Activated CD4-positive, alpha-beta memory T cell treated with anti-CD3 and anti-CD28 coated beads, Interleukin-2, amount 10 ng/mL, durations not matched to agents 7 days and 5 days (primary cell): ENCODE measurements around the gene SYT13. TPM values are rescaled to one million over a fixed set of nuclear protein-coding genes. Genes with fewer than 3 reads are reported as not detected.
"Not testable (repeated sequence)": the region's sequence is repeated elsewhere in the genome, so short reads cannot be mapped to it uniquely, and the experiment has no call there.

ENCODE experiments used
- CTCF ChIA-PET: fragments of 350-600 bp; sonication (Branson Sonifier 250); formaldehyde crosslinking; loops from one replicate; lab custom pipeline; 2021; ENCODE audit warnings: antibody characterized with exemption, inconsistent platforms; lab: Charles Lee
- POLR2A ChIA-PET: fragments of 350-600 bp; sonication (Branson Sonifier 250); formaldehyde crosslinking; loops from one replicate; lab custom pipeline; 2021; ENCODE audit warnings: antibody characterized with exemption; lab: Charles Lee
- DNase-seq: peaks from one replicate; pipeline ENCODE4 v3.0.0-alpha.2; 2020
- H3K27ac Mint-ChIP-seq: one replicate; pipeline ENCODE4 v1.8.0; 2021; ENCODE audit warnings: mild to moderate bottlenecking, mixed read lengths
- H3K27me3 Mint-ChIP-seq: one replicate; pipeline ENCODE4 v1.8.0; 2021; ENCODE audit warnings: mixed read lengths
- H3K36me3 Mint-ChIP-seq: one replicate; pipeline ENCODE4 v1.8.0; 2021; ENCODE audit warnings: low read depth, mixed read lengths
- H3K4me1 Mint-ChIP-seq: one replicate; pipeline ENCODE4 v1.8.0; 2021; ENCODE audit warnings: mixed read lengths
- H3K4me3 Mint-ChIP-seq: one replicate; pipeline ENCODE4 v1.8.0; 2021; ENCODE audit warnings: mild to moderate bottlenecking, mixed read lengths
- H3K9me3 Mint-ChIP-seq: one replicate; pipeline ENCODE4 v1.8.0; 2021; ENCODE audit warnings: mixed read lengths
- total RNA-seq, 2 experiments: library from RNA; stranded (reverse); gene quantifications; one replicate each; pipeline ENCODE4 v1.2.3, GENCODE V29; 2021

SYT13 gene
- total RNA-seq, 2 experiments from 2014 or later: not detected

- CTCF ChIA-PET: interaction anchor here (1.0 to 1.4 kb wide), 2 partner anchors 12 to 154 kb away, joined by 4 read pairs; no protein-coding TSS in a partner anchor
Measured at GRCh38 chr11:45264839-45265515, 21.2 kb downstream of the SYT13 start.

DNA sequence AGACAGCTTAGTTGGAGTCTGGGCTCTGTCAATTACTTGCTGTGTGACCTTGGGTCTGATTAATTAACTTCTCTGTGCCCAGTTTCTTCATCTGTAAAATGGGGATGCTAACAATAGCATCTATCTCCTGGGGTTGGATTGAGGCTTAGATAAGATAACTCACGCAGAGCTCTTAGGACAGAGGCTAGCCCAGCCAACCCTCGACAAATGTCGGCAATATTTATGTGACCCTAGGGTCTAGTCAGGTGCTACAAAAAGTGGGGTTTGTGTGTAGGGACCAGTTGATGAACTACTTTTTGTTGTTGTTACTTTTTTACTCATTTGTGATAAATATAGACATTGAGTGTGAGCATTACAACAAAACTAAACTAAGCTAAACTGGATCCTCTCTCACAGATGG lies 22.4 kb downstream of the SYT13 start:
- ChIA-PET POLR2A (no interaction called here), CTCF (interaction anchor here (1.4 kb wide), 1 partner anchor 10 kb away, joined by 4 read pairs; no protein-coding TSS in a partner anchor)
- Mint-ChIP-seq H3K9me3 (no peaks in the 10 kb centered on the region), H3K4me3 (no peak overlapping the region), H3K36me3 (no peaks in the 10 kb centered on the region), H3K27me3 (peaks cover 15% of the 10 kb centered on the region), H3K27ac (no peak overlapping the region), H3K4me1 (no peaks in the 10 kb centered on the region)
- DNase-seq: no peak

More at GRCh38 chr11:45264839-45265515, 21.2 kb downstream of the SYT13 start:
- H3K27ac Mint-ChIP-seq: no peak overlapping the region
- H3K9me3 Mint-ChIP-seq: no peaks in the 10 kb centered on the region
- no peaks in the 10 kb centered on the region for H3K36me3 Mint-ChIP-seq
- no peak for DNase-seq
- POLR2A ChIA-PET: no interaction called here
- H3K4me1 Mint-ChIP-seq: no peaks in the 10 kb centered on the region
- no peak overlapping the region for H3K4me3 Mint-ChIP-seq
- peaks cover 22% of the 10 kb centered on the region for H3K27me3 Mint-ChIP-seq

- Mint-ChIP-seq H3K27me3 (peaks cover 19% of the 10 kb centered on the region), H3K36me3 (no peaks in the 10 kb centered on the region), H3K4me3 (no peak overlapping the region), H3K27ac (no peak overlapping the region), H3K9me3 (no peaks in the 10 kb centered on the region), H3K4me1 (no peaks in the 10 kb centered on the region)
- no peak for DNase-seq
- ChIA-PET POLR2A (no interaction called here), CTCF (no interaction called here)
Measured at GRCh38 chr11:45262900-45263299, 23.2 kb downstream of the SYT13 start.

DNA sequence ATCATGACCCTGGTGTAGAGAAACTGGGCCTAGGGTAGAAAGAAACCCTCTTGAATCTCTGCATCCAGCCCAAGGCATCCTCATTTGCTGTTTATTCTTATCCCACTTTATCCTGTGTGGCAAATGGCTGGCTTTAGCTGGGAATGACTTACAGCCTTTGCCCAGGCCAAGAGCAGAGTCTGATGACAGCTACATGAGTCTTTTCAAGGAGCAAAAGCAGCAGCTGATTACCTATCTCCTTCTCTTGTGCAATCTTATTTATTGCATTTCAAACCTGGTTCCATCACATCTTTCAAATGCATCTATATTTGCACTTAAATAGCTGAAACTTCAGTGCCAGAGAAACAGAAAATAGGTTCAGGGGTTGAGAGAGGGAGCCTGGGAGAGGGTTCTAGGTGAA lies 26.1 kb downstream of the SYT13 start:
- Mint-ChIP-seq H3K4me3 (no peak overlapping the region), H3K27ac (no peak overlapping the region), H3K36me3 (no peaks in the 10 kb centered on the region), H3K9me3 (no peaks in the 10 kb centered on the region), H3K4me1 (no peaks in the 10 kb centered on the region), H3K27me3 (peaks cover 18% of the 10 kb centered on the region)
- DNase-seq: no peak
- ChIA-PET POLR2A (no interaction called here), CTCF (no interaction called here)

DNA sequence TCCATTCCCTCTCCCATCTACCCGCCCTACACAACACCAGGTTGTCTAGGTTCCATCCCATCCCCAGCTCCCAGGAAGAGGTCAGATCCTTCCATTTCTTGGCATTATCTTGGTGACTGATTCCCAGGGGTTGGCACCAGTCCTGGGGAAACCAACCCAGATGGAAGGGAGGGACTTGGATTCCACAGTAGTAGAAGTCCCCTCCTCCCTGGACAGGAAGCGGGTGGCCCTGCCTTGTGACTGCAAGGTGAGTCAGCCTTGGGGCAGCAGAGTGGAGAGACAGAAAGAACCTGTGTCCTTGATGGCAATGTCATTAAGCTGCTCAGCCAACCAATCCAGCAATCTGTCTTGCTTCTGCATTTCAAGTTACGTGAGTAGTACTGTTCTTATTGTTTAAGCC lies 26.5 kb downstream of the SYT13 start:
- H3K4me3 Mint-ChIP-seq: no peak overlapping the region
- CTCF ChIA-PET: no interaction called here
- no peak overlapping the region for H3K27ac Mint-ChIP-seq
- no peaks in the 10 kb centered on the region for H3K4me1 Mint-ChIP-seq
- no peak for DNase-seq
- POLR2A ChIA-PET: no interaction called here
- no peaks in the 10 kb centered on the region for H3K36me3 Mint-ChIP-seq
- peaks cover 18% of the 10 kb centered on the region for H3K27me3 Mint-ChIP-seq
- H3K9me3 Mint-ChIP-seq: no peaks in the 10 kb centered on the region

GRCh38 chr11:45258982-45259530 lies 27.1 kb downstream of the SYT13 start:
- Mint-ChIP-seq H3K4me1 (no peaks in the 10 kb centered on the region), H3K27ac (no peak overlapping the region), H3K27me3 (peaks cover 18% of the 10 kb centered on the region), H3K4me3 (no peak overlapping the region), H3K36me3 (no peaks in the 10 kb centered on the region), H3K9me3 (no peaks in the 10 kb centered on the region)
- ChIA-PET CTCF (no interaction called here), POLR2A (no interaction called here)
- DNase-seq: no peak

DNA sequence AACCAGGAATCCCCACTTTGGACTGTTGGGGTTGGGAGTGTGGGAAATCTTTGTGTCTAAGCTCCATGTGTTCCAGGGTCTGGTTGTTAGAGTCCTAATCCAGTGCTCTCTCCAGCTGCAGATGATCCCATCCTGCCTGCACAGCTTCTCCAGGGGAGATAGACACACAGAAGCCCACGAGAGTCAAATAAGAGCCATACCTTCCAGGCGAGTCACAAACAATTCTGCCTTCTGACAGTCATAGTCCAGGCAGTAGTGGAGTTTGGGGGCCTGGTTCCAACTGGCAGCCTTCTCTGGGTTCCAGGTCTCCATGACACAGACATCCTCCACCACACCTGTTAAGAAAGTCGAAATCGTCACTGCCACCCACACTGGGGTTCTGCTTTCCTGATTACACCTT lies 32.1 kb downstream of the SYT13 start:
- Mint-ChIP-seq H3K36me3 (no peaks in the 10 kb centered on the region), H3K9me3 (no peaks in the 10 kb centered on the region), H3K27me3 (peaks cover 14% of the 10 kb centered on the region), H3K4me1 (peaks cover under 1% of the 10 kb centered on the region), H3K4me3 (no peak overlapping the region), H3K27ac (no peak overlapping the region)
- ChIA-PET POLR2A (interaction anchor here (0.5 kb wide), 1 partner anchor 697 kb away, joined by 4 read pairs; no protein-coding TSS in a partner anchor), CTCF (interaction anchor here (1.0 to 1.1 kb wide), 2 partner anchors 10 to 13 kb away, joined by 4 read pairs; no protein-coding TSS in a partner anchor)
- no peak for DNase-seq

GRCh38 chr11:45253640-45254039 lies 32.5 kb downstream of the SYT13 start:
- Mint-ChIP-seq H3K9me3 (no peaks in the 10 kb centered on the region), H3K4me1 (peaks cover 3% of the 10 kb centered on the region), H3K27me3 (peaks cover 18% of the 10 kb centered on the region), H3K36me3 (no peaks in the 10 kb centered on the region), H3K4me3 (no peak overlapping the region), H3K27ac (no peak overlapping the region)
- DNase-seq: no peak
- ChIA-PET CTCF (interaction anchor here (1.0 to 1.6 kb wide), 3 partner anchors 11 to 17 kb away, joined by 3 to 4 read pairs (median 4); no protein-coding TSS in a partner anchor), POLR2A (interaction anchor here (0.5 kb wide), 1 partner anchor 698 kb away, joined by 4 read pairs; no protein-coding TSS in a partner anchor)

- Mint-ChIP-seq H3K27ac (no peak overlapping the region), H3K9me3 (no peaks in the 10 kb centered on the region), H3K36me3 (no peaks in the 10 kb centered on the region), H3K27me3 (peaks cover 11% of the 10 kb centered on the region), H3K4me1 (peaks cover 3% of the 10 kb centered on the region), H3K4me3 (no peak overlapping the region)
- DNase-seq: no peak
- ChIA-PET CTCF (interaction anchor here (0.7 to 1.6 kb wide), 8 partner anchors 9 to 80 kb away, joined by 3 to 8 read pairs (median 4); no protein-coding TSS in a partner anchor), POLR2A (no interaction called here)
Measured at GRCh38 chr11:45252877-45253276, 33.3 kb downstream of the SYT13 start.

GRCh38 chr11:45252134-45252856 lies 33.8 kb downstream of the SYT13 start:
- CTCF ChIA-PET: interaction anchor here (0.7 to 1.6 kb wide), 6 partner anchors 8 to 81 kb away, joined by 3 to 8 read pairs (median 4); no protein-coding TSS in a partner anchor
- H3K4me3 Mint-ChIP-seq: no peak overlapping the region
- DNase-seq: peak; percentile 26
- H3K36me3 Mint-ChIP-seq: no peaks in the 10 kb centered on the region
- POLR2A ChIA-PET: no interaction called here
- H3K27me3 Mint-ChIP-seq: peaks cover 11% of the 10 kb centered on the region
- no peaks in the 10 kb centered on the region for H3K9me3 Mint-ChIP-seq
- H3K27ac Mint-ChIP-seq: no peak overlapping the region
- H3K4me1 Mint-ChIP-seq: peaks cover 3% of the 10 kb centered on the region

DNA sequence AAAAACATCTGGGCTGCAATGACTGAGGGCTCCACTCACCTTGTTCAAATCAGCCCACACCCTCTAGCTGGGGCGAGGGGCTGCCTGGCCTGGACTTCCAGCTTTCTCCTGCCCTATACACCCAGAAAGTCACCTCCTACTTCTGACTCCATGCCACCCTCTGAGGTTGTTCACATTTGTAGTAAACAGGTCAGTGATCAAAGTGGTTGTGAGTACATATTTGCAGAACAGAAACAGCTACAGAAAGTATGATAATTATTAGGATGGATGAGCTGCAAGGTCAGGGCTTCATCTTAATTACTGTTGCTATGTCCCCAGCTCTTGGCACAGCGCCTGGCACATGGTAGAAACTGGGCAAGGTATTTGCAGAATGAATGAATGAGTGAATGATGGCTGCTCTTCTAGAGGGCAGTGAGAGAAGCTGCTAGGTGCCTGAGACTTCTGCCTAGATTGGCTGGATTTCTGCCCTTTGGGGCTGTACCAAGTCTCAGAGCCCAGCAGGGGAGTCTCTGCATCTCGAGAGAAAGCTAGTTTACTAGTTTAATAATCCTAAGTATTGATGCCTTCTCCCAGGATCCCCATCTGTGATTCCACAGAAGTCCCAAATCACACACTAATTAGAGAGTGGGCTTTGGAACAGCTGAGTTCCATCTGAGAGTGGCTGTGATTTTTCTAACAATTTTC lies 36.0 kb downstream of the SYT13 start:
- Mint-ChIP-seq H3K36me3 (no peaks in the 10 kb centered on the region), H3K4me3 (no peak overlapping the region), H3K27ac (no peak overlapping the region), H3K27me3 (peaks cover 8% of the 10 kb centered on the region), H3K4me1 (peaks cover 3% of the 10 kb centered on the region), H3K9me3 (no peaks in the 10 kb centered on the region)
- ChIA-PET POLR2A (no interaction called here), CTCF (interaction anchor here (1.2 kb wide), 1 partner anchor 16 kb away, joined by 4 read pairs; no protein-coding TSS in a partner anchor)
- no peak for DNase-seq

GRCh38 chr11:45249372-45249771 lies 36.8 kb downstream of the SYT13 start:
- H3K4me3 Mint-ChIP-seq, H3K9me3 Mint-ChIP-seq, H3K27me3 Mint-ChIP-seq, H3K4me1 Mint-ChIP-seq, CTCF ChIA-PET, POLR2A ChIA-PET, H3K27ac Mint-ChIP-seq, H3K36me3 Mint-ChIP-seq, DNase-seq: not testable (repeated sequence)
